H1 (cell line): ENCODE results near the gene PDE5A. TPM values are rescaled to one million over a fixed set of nuclear protein-coding genes. Genes with fewer than 3 reads are reported as not detected.

ENCODE experiments used
- CTCF ChIA-PET: fragments of 300-600 bp; sonication (Branson Sonifier 250); formaldehyde crosslinking; loops from one replicate; lab custom pipeline; 2021; ENCODE audit not compliant: partially characterized antibody; lab: Charles Lee
- POLR2A ChIA-PET: fragments of 300-600 bp; sonication (Branson Sonifier 250); formaldehyde crosslinking; loops from one replicate; lab custom pipeline; 2021; ENCODE audit warnings: inconsistent platforms; ENCODE audit not compliant: partially characterized antibody; lab: Charles Lee
- DNase-seq, 2 experiments: peaks; one replicate each; pipeline versions ENCODE4 v3.0.0 to v3.0.0-alpha.2; 2010 to 2022; ENCODE audit warnings: low spot score in 2 of 2, low read depth in 1 of 2, mixed read lengths in 1 of 2
- FAIRE-seq: peaks from 2 replicates; lab custom pipeline; 2011; peaks lifted over from hg19 to GRCh38; lab: Jason Lieb, UNC
- H2AFZ ChIP-seq: 2 replicates; pipeline ENCODE4 v1.8.1; 2012; ENCODE audit warnings: low read length, inconsistent platforms
- H2AK5ac ChIP-seq: 2 replicates; pipeline ENCODE4 v1.6.1; 2013; ENCODE audit warnings: low read depth, low read length
- H2BK120ac ChIP-seq: replicated peaks from 2 replicates; pipeline ENCODE3; 2013; ENCODE audit warnings: low read depth, low read length, inconsistent platforms
- H2BK12ac ChIP-seq: 2 replicates; pipeline ENCODE4 v1.6.1; 2013; ENCODE audit warnings: low read depth, low read length
- H2BK15ac ChIP-seq: 2 replicates; pipeline ENCODE4 v1.6.1; 2013; ENCODE audit warnings: low read length
- H2BK20ac ChIP-seq: 2 replicates; pipeline ENCODE4 v1.6.1; 2013; ENCODE audit warnings: low read length
- H2BK5ac ChIP-seq: 2 replicates; pipeline ENCODE4 v1.6.1; 2013; ENCODE audit warnings: low read depth, low read length
- H3K14ac ChIP-seq: 2 replicates; pipeline ENCODE4 v1.6.1; 2013; ENCODE audit warnings: inconsistent platforms; ENCODE audit not compliant: insufficient read length
- H3K18ac ChIP-seq: 2 replicates; pipeline ENCODE4 v1.6.1; 2013; ENCODE audit warnings: low read length; ENCODE audit errors: extremely low read depth
- H3K23ac ChIP-seq: 2 replicates; pipeline ENCODE4 v1.6.1; 2013; ENCODE audit warnings: inconsistent platforms; ENCODE audit not compliant: insufficient read length
- H3K23me2 ChIP-seq: 2 replicates; pipeline ENCODE4 v1.6.1; 2013; ENCODE audit warnings: low read depth, low read length
- H3K27ac ChIP-seq: 2 replicates; pipeline ENCODE4 v1.6.1; 2011; ENCODE audit warnings: low read depth, low read length, inconsistent platforms
- H3K27me3 ChIP-seq, 4 experiments: replicated peaks in 1 of 4; 1 replicate in 1 of 4; 2 replicates in 3 of 4; pipeline versions ENCODE4 v1.6.1 to v1.8.1; 2011 to 2013; ENCODE audit warnings: low read length in 3 of 4, mild to moderate bottlenecking in 3 of 4, inconsistent platforms in 2 of 4, mixed read lengths in 2 of 4, moderate library complexity in 1 of 4; ENCODE audit not compliant: control insufficient read depth in 3 of 4, insufficient read depth in 3 of 4; ENCODE audit errors: extremely low read depth in 1 of 4
- H3K36me3 ChIP-seq, 4 experiments: 2 replicates each; pipeline versions ENCODE4 v1.6.1 to v1.8.1; 2011 to 2013; ENCODE audit warnings: mild to moderate bottlenecking in 4 of 4, low read length in 3 of 4, moderate library complexity in 2 of 4, control low read depth in 1 of 4, inconsistent platforms in 1 of 4; ENCODE audit not compliant: insufficient read depth in 4 of 4, control insufficient read depth in 2 of 4
- H3K4ac ChIP-seq: replicated peaks from 2 replicates; pipeline ENCODE3; 2013; ENCODE audit warnings: low read length, low read depth, mixed read lengths, inconsistent platforms; ENCODE audit not compliant: insufficient read length
- H3K4me1 ChIP-seq, 4 experiments: replicated peaks in 1 of 4; 1 replicate in 1 of 4; 2 replicates in 3 of 4; pipeline versions ENCODE4 v1.6.1 to v1.8.1; 2011 to 2013; ENCODE audit warnings: low read length in 3 of 4, inconsistent platforms in 2 of 4, mixed read lengths in 1 of 4; ENCODE audit not compliant: insufficient read depth in 4 of 4, control insufficient read depth in 3 of 4
- H3K4me2 ChIP-seq, 2 experiments: 2 replicates each; pipeline versions ENCODE4 v1.6.1 to v1.8.1; 2011 to 2013; ENCODE audit warnings: low read depth in 2 of 2, low read length in 2 of 2, control low read depth in 1 of 2, inconsistent platforms in 1 of 2, mild to moderate bottlenecking in 1 of 2; ENCODE audit not compliant: insufficient read depth in 1 of 2
- H3K4me3 ChIP-seq, 4 experiments: fragments of 200-600, 300-600 bp in 1 of 4; sonication (generic), shearing (Covaris generic), sonication (Bioruptor Twin) in 1 of 4; 2 replicates each; pipeline versions ENCODE4 v1.5.1 to v1.8.1; 2011 to 2016; ENCODE audit warnings: low read length in 4 of 4, low read depth in 3 of 4, control low read depth in 2 of 4, inconsistent platforms in 2 of 4, mild to moderate bottlenecking in 2 of 4, mixed read lengths in 1 of 4, moderate library complexity in 1 of 4; ENCODE audit not compliant: insufficient read depth in 2 of 4; ENCODE audit errors: extremely low read depth in 1 of 4
- H3K56ac ChIP-seq: replicated peaks from 2 replicates; pipeline ENCODE3; 2013; ENCODE audit warnings: low read depth, mild to moderate bottlenecking, mixed read lengths, low read length, inconsistent platforms; ENCODE audit not compliant: insufficient read length
- H3K79me1 ChIP-seq: 2 replicates; pipeline ENCODE4 v1.6.1; 2013; ENCODE audit warnings: low read depth, low read length, control low read depth
- H3K79me2 ChIP-seq, 2 experiments: 2 replicates each; pipeline versions ENCODE4 v1.6.1 to v1.8.1; 2012 to 2013; ENCODE audit warnings: low read length in 2 of 2, mild to moderate bottlenecking in 2 of 2, inconsistent platforms in 1 of 2; ENCODE audit not compliant: insufficient read depth in 2 of 2, control insufficient read depth in 1 of 2
- H3K9ac ChIP-seq, 4 experiments: replicated peaks in 1 of 4; 1 replicate in 1 of 4; 2 replicates in 3 of 4; pipeline versions ENCODE4 v1.6.1 to v1.8.1; 2011 to 2013; ENCODE audit warnings: low read depth in 3 of 4, low read length in 3 of 4, control low read depth in 2 of 4, mild to moderate bottlenecking in 2 of 4, moderate library complexity in 2 of 4, inconsistent platforms in 1 of 4; ENCODE audit errors: extremely low read depth in 1 of 4
- H3K9me3 ChIP-seq, 2 experiments: 2 replicates each; pipeline versions ENCODE4 v1.6.1 to v1.8.1; 2012 to 2013; ENCODE audit warnings: mild to moderate bottlenecking in 2 of 2, moderate library complexity in 2 of 2, control low read depth in 1 of 2, inconsistent platforms in 1 of 2, low read depth in 1 of 2, low read length in 1 of 2, mixed read lengths in 1 of 2; ENCODE audit not compliant: insufficient read depth in 2 of 2
- H4K20me1 ChIP-seq, 2 experiments: replicated peaks in 1 of 2; 2 replicates each; pipeline versions ENCODE3 to v1.8.1; 2011 to 2013; ENCODE audit warnings: inconsistent platforms in 2 of 2, low read length in 2 of 2, mild to moderate bottlenecking in 1 of 2; ENCODE audit not compliant: insufficient read depth in 2 of 2, control insufficient read depth in 1 of 2
- H4K5ac ChIP-seq: 2 replicates; pipeline ENCODE4 v1.6.1; 2013; ENCODE audit warnings: low read length, low read depth, mixed read lengths, inconsistent platforms; ENCODE audit not compliant: insufficient read length
- H4K8ac ChIP-seq: 2 replicates; pipeline ENCODE4 v1.8.0; 2013; ENCODE audit warnings: mild to moderate bottlenecking, moderate library complexity, low read length, inconsistent platforms; ENCODE audit not compliant: insufficient read depth; ENCODE audit errors: extremely low read depth
- H4K91ac ChIP-seq: replicated peaks from 2 replicates; pipeline ENCODE3; 2013; ENCODE audit warnings: low read length, mixed read lengths, inconsistent platforms; ENCODE audit not compliant: insufficient read length
- HDAC6 ChIP-seq: IDR thresholded peaks from one replicate; pipeline ENCODE4 v1.7.1; 2012; ENCODE audit warnings: low read depth, mild to moderate bottlenecking, inconsistent platforms, low read length, moderate library complexity
- POU5F1 ChIP-seq: IDR thresholded peaks from 2 replicates; pipeline ENCODE4 v1.6.1; 2011; ENCODE audit warnings: low read depth, mild to moderate bottlenecking, low read length, moderate library complexity
- TAF1 ChIP-seq: IDR thresholded peaks from 2 replicates; pipeline ENCODE4 v1.6.1; 2011; ENCODE audit warnings: mild to moderate bottlenecking, low read depth, low read length
- WGBS, 2 experiments: shearing (Covaris generic) in 1 of 2; methylation state at CpG; one replicate each; pipeline versions ENCODE4 v1.1.6 to v1.1.7; 2013 to 2015; ENCODE audit warnings: low lambda C conversion rate in 2 of 2, mixed read lengths in 2 of 2, inconsistent platforms in 1 of 2, low coverage in 1 of 2, missing lambda C conversion rate in 1 of 2; ENCODE audit not compliant: insufficient replicate concordance in 2 of 2, insufficient coverage in 1 of 2, insufficient read length in 1 of 2; ENCODE audit errors: extremely low coverage in 1 of 2, missing lambda C conversion rate in 1 of 2; 5-methylcytosine and 5-hydroxymethylcytosine counted together
- polyA plus RNA-seq, 7 experiments: library from polyadenylated mRNA; depleted of rRNA in 3 of 7; stranded (reverse) in 5 of 7; unstranded in 2 of 7; fragments of >200 nt in 5 of 7; fragments of 200-250 nt in 2 of 7; gene quantifications; 1 replicate in 5 of 7; 2 replicates in 1 of 7; 4 replicates in 1 of 7; pipeline versions ENCODE4 v1.2.1 to v1.2.3, GENCODE V29; 2011 to 2013; ENCODE audit warnings: missing spikeins in 2 of 7, mixed read lengths in 2 of 7
- total RNA-seq: library from RNA; stranded (reverse); fragmentation: NEBNext Ultra II Directional; extraction: Animal tissue kit (Norgen Biotek cat#: 25700); gene quantifications from 2 replicates; pipeline ENCODE4 v1.2.1, GENCODE V29; 2021

Gene PDE5A
- total and polyA plus RNA-seq, 2 of the 8 experiments (the other 6 are each of a cell fraction or from before 2014, with no cell fraction given) = 5.6 to 32.4 TPM

DNA sequence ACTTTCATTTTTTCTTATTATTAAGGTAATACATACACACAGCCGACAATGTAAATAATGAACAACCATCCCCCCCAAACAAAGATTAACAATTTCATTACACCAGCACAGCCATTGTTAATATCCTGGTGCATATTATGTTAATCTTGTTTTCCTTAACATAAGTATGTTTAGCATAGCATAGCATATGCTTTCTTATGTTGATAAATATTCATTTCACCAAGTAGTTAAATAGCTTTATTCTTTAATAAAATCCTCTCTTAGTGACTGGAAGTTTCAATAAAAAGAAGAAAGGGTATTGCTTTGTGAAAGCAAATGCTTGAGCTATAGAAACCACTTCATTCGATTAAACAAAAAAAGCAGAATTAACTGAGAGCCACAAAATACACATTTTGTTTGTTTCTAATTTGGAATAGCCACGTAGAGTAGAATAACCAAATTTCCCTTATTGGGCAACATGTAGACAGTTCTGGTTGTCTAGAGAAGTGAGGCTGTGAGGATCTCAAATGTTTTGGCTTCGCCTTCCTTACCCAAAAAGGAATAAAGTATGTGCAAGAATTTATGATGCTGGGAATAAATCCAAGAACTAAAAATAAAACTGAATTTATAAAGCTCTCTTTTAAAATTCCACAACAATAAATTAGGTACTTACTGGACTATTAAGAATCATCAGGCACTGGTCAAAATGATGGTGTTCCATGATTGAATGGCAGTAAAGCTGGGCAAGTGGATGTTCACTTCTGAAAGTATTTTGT is 118.0 kb downstream of the PDE5A start:
- Histone ChIP-seq H3K36me3 (peaks cover 0 to 47% (median 13%) of the 10 kb centered on the region in 4 experiments; a peak in 4 of 8 replicates), H3K56ac (no peak overlapping the region), H4K20me1 (peaks cover 0 to 6% of the 10 kb centered on the region in 2 experiments), H2AK5ac (no peak overlapping the region), H2BK5ac (no peak overlapping the region), H4K5ac (no peak overlapping the region), H2AFZ (no peak overlapping the region), H3K23ac (no peak overlapping the region), H3K4me2 (no peak overlapping the region), H3K4me3 (no peak overlapping the region), H3K27me3 (peaks cover 0 to 3% (median 0%) of the 10 kb centered on the region in 4 experiments; a peak in 1 of 7 replicates), H3K14ac (no peak overlapping the region), H3K4ac (no peak overlapping the region), H4K91ac (no peak overlapping the region), H3K18ac (no peak overlapping the region), H2BK12ac (no peak overlapping the region), H2BK20ac (no peak overlapping the region), H3K9ac (no peak overlapping the region), H3K27ac (no peak overlapping the region), H3K79me1 (no peaks in the 10 kb centered on the region), H4K8ac (no peak overlapping the region), H2BK120ac (no peak overlapping the region), H3K79me2 (no peaks in the 10 kb centered on the region), H3K9me3 (no peaks in the 10 kb centered on the region), H3K4me1 (no peaks in the 10 kb centered on the region), H3K23me2 (no peaks in the 10 kb centered on the region; the same call in 1 of the 2 replicates), H2BK15ac (no peak overlapping the region)
- WGBS, 2 experiments = 92% methylated on average over 4 of the region's 4 CpGs; no CpG with 5 or more reads in 1 of the 2 experiments
- no peak for DNase-seq
- TF ChIP-seq HDAC6 (no peak), POU5F1 (no peak), TAF1 (no peak)
- CTCF ChIA-PET = no interaction called here
- POLR2A ChIA-PET = no interaction called here
- FAIRE-seq = no peak
